ENCODE data around the gene HAX1. TPM values are rescaled to one million over a fixed set of nuclear protein-coding genes. Genes with fewer than 3 reads are reported as not detected.
A peak's percentile ranks its signal among the peaks of the same experiment; 100 is the strongest.
"Not testable (repeated sequence)": the region's sequence is repeated elsewhere in the genome, so short reads cannot be mapped to it uniquely, and the experiment has no call there.

HAX1 gene
- total RNA-seq, 1 donor from 2014 or later, result 184 TPM

DNA sequence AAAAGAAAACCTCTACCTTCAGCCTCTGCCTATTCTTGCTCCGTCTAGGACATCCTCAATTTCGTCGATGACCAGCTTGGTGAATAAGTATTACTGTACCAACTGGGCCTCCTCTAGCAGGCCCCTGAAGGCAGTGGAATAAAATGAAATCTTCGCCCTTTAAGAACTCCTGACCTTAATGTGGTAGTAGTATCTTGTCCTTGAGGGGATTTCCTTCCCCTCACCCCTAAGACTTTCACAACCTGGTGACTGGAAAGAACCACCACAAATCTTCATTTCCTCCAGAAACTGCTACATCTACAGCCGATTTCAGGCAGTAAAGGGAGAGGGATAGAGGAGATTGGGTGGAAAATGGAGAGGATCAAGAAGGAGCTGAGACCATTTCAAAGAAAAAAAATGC, 1.6 kb upstream of the HAX1 start:
- intact Hi-C loops (cut with DNase I), result no loop called here
- ATAC-seq, result no peak

DNA sequence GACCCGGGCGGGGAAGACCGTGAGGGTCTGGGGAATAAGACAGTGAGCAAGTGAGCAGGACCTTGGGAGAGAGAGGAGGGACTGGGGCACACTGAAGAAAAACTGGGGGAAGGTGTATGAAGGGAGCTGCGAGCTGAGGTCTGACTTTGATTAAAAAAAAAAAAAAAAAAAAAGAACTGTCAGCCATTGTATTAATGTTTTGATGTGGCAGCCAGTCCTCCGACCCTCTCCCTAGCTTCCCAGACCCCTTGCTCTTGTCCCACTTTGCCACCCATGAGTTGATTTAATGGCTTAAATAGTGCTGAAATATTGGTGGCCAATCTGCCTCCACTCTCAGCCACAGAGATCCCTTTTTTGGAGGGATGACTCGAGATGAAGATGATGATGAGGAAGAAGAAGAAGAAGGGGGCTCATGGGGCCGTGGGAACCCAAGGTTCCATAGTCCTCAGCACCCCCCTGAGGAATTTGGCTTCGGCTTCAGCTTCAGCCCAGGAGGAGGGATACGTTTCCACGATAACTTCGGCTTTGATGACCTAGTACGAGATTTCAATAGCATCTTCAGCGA, 652 bp downstream of the HAX1 start:
- ATAC-seq (peak; percentile 8), DNase-seq (ENCODE audit: missing footprints) (no peak)
- intact Hi-C loops (cut with DNase I), result loop anchor here (1.0 to 2.0 kb wide), 2 partner anchors 52 to 74 kb away; partner anchors contain the start of gene UBAP2L

More for the DNA sequence above, 1.6 kb upstream of the HAX1 start:
- no peak for DNase-seq (ENCODE audit: missing footprints)

DNA sequence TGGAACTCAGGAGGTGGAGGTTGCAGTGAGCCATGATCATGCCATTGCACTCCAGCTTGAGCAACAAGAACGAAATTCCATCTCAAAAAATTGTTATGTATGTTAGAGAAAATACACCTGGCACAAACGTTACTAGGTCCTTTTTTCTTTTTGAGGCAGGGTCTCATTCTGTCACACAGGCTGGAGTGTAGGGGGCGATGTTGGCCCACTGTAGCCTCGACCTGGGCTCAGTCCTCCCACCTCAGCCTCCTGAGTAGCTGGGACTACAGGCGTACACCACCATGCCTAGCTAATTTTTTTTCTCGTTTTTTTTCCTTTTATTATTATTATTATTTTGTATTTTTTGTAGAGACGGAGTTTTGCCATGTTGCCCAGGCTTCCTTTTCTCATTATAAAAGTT, 4.4 kb downstream of the HAX1 start:
- intact Hi-C loops (cut with DNase I), result no loop called here
- no peak for ATAC-seq
- no peak for DNase-seq (ENCODE audit: missing footprints)

DNA sequence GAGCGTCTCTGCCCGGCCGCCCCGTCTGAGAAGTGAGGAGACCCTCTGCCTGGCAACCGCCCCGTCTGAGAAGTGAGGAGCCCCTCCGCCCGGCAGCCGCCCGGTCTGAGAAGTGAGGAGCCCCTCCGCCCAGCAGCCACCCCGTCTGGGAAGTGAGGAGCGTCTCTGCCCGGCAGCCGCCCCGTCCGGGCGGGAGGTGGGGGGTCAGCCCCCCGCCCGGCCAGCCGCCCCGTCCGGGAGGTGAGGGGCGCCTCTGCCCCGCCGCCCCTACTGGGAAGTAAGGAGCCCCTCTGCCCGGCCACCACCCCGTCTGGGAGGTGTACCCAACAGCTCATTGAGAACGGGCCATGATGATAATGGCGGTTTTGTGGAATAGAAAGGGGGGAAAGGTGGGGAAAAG, 15.2 kb downstream of the HAX1 start:
- DNase-seq (ENCODE audit: missing footprints); intact Hi-C loops (cut with DNase I); ATAC-seq: not testable (repeated sequence)

DNA sequence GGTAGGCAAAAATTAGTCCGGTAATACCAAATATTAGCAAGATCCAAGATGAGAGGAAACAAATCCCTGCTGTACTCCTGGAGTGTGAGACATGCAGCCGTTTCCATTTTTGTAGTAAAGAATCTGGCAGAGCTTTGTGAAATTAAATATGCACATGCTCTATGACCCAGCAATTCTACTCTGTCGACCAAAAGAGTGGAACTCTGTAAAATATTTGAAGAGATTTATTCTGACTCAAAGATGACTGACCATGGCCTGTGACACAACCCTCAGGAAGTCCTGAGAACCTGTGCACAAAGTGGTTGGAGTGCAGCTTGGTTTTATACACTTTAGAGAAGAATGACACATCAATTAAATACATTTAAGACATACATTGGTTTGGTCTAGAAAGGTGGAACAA, 16.2 kb downstream of the HAX1 start:
- ATAC-seq (no peak), DNase-seq (ENCODE audit: missing footprints) (no peak)
- intact Hi-C loops (cut with DNase I), result no loop called here

DNA sequence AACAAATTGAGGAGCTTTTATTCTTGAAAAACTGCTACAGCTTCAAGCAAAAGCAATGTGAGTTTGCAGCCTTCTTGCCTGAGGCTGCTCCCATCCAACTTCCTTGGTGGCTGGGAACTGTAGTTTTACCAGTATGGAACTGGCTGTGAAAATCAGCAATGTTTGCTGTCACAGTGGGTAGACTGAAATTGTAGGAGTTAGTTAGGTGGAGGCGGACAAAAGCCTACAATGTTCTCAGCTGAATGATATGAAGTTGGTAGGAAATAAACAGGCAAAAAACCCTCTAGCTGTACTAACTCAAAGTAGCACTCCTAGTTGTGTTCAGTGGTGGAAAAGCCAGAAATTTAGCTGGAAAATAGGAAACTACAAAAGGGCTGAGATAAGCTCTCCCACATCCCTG, 18.5 kb downstream of the HAX1 start:
- no peak for DNase-seq (ENCODE audit: missing footprints)
- intact Hi-C loops (cut with DNase I), result no loop called here
- no peak for ATAC-seq

DNA sequence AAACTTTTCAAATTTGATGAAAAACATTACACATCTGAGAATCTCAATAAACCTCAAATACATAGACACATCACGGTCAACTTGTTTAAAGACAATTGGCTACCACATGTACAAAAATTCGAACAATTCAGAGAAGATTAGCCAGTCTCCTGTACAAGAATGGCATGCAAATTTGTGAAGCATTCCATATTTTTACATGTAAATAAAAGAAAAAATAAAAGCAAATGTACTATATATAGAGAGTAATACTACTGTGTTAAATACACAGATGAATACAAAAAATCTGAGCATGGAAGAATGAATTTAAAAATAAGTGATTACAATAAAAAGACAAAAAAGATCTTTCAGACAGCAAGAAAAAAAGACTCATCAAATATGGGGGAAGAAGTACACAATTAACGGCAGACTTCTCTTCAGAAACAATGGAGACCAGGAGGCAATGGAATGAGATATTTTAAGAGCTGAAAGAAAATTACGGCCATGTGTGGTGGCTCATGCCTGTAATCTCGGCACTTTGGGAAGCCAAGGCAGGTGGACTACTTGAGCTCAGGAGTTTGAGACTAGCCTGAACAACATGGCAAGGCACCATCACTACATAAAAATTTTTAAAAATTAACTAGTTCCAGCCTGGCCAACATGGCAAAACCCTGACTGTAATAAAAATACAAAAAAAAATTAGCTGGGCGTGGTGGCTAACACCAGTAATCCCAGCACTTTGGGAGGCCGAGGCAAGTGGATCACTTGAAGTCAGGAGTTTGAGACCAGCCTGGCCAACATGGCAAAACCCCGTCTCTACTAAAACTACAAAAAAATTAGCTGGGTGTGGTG, 23.2 kb downstream of the HAX1 start:
- intact Hi-C loops (cut with DNase I), result no loop called here
- no peak for ATAC-seq
- no peak for DNase-seq (ENCODE audit: missing footprints)

DNA sequence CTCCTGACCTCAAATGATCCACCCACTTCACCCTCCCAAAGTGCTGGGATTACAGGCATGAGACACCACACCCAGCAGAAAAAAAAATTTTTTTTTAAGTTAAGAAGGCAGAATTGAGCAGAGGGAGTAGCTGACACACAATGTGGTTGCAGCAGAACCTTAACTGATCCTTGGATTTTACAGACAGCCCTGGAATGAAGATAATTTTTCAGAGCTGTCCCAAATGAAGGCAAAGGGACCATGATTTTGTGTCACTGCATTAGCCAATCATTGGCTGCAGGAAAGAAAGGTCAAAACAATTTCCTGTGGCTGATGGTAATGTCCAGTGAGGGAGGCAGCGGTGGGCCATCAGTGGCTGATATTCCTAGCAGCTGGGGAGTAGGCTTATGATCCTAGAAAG, 29.2 kb downstream of the HAX1 start:
- intact Hi-C loops (cut with DNase I), result no loop called here
- no peak for DNase-seq (ENCODE audit: missing footprints)
- no peak for ATAC-seq

DNA sequence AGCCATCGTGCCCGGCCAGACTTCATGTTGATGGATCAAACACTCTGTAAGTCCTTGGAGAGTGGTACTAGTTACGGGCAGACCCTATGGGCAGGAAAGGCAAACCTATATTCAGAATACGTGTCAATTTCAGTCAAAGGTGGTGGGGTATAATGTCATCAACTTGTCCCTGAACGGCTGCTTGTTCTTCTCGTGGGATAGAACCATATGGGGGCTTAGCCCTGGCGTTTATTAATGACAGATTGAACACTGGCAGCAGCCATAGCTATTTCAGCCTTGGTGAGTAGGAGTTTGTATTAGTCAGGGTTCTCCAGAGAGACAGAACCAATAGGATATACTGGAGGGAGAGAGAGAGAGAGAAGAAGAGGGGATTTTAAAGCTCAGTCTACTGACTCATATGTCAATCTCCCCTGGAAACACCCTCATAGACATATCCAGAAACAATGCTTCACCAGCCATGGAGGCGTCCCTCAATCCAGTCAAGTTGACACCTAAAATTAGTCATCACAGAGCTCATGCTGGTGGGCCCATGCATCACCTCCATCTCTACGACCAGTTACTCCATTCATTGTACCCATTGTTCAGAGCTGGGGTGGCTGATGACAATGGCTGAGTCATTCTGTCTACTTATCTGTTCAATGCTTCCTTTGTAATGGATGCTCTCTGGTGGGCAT, 32.4 kb downstream of the HAX1 start:
- no peak for DNase-seq (ENCODE audit: missing footprints)
- intact Hi-C loops (cut with DNase I), result no loop called here

DNA sequence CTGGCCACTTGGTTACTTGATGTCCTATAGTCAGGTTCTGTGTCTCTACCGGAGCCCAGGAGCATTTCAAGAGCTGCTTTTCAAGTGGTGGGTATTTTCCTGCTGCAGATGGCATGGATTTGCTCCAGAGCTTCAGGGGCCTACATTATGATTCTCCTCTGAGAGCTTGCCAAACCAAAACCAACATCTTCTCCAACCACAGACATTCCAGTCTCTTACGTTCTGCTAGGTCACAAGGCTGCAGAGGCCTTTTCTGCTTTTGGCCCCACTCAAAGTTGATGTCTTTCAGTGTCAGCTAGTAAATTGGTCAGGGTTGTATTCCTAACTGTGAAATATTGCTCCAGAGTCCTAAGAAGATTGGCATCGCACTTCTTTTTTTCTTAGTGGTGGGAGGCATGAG, 33.7 kb downstream of the HAX1 start:
- intact Hi-C loops (cut with DNase I), result no loop called here
- DNase-seq (ENCODE audit: missing footprints) (no peak), ATAC-seq (no peak)

More for the DNA sequence above, 32.4 kb downstream of the HAX1 start:
- ATAC-seq, result no peak

DNA sequence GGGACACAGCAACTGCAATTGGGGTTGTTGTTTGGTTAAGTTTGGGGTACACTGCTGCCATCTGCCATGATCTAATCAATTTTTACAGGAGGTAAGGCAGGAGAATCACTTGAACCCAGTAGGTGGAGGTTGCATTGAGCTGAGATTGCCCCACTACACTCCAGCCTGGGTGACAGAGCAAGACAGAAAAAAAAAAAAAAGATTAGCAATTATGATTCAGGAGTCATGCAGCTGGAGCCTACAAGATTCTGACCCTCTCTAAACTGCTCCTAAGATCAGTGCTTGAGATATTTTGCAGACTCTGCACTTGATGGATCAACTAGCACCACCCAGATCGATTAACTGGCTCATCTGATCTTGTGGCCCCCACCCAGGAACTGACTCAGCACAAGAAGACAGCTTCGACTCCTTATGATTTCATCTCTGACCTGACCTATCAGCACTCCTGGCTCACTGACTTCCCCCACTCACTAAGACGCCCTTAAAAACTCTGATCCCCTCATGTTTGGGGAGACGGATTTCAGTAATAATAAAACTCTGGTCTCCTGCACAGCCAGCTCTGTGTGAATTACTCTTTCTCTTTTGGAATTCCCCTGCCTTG, 35.3 kb downstream of the HAX1 start:
- DNase-seq (ENCODE audit: missing footprints); ATAC-seq; intact Hi-C loops (cut with DNase I): not testable (repeated sequence)

DNA sequence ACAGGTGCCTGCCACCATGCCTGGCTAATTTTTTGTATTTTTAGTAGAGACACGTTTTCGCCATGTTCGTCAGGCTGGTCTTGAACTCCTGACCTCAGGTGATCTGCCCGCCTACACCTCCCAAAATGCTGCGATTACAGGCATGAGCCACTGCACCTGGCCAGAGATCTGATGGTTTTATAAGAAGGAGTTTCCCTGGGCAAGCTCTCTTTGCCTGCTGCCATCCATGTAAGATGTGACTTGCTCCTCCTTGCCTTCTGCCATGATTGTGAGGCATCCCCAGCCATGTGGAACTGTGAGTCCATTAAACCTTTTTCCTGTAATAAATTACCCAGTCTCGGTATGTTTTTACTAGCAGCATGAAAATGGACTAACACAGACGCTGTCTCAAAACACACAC, 36.7 kb downstream of the HAX1 start:
- DNase-seq (ENCODE audit: missing footprints); ATAC-seq; intact Hi-C loops (cut with DNase I): not testable (repeated sequence)

DNA sequence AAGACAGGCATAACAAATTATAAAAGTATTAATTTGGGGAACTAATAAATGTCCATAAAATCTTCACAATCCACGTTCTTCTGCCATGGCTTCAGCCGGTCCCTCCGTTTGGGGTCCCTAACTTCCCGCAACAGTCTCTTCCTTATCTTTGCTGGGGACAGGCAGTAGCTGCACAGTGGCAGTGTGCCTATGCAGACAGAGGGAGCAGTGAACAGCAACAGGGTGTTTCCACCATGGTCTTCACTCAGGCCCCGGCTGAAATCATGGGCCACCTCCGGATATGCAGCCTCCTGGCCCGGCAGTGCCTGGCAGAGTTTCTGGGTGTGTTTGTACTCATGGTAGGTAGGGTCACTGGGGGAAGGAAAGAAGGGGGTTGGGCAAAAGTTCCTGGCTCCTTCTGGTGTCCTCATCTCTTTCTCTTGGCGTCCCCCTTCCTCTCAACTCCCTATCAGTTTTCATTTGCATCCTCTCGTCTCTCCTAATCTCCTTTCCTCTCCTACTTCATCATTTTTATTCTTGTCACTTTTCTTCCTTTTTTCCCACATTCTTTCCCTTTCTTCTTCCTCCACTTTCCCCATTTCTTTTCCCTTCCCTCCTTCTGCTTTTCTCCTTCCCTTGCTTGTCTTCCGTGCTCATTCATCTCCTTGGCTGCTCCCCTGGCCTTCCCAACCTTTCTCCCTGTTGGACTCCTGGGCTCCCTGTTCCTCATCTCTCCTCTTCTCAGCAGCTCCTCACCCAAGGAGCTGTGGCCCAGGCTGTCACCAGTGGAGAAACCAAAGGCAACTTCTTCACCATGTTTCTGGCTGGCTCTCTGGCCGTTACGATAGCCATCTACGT, 40.0 kb downstream of the HAX1 start:
- ATAC-seq; DNase-seq (ENCODE audit: missing footprints); intact Hi-C loops (cut with DNase I): not testable (repeated sequence)

DNA sequence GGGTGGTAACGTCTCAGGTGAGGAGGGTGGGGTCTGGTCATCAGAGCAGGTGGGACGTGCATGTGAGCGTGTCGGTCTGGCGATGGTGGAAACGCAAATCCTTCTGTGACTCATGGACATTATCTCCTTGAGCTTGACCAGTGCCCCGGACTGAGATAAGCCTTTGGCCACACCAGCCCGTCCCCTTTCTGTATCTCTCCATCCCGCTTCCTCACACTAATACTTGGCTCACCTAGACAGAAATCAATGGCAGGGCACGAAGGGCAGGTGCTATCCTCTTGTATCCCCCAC, 40.6 kb downstream of the HAX1 start:
- intact Hi-C loops (cut with DNase I), result no loop called here
- ATAC-seq (no peak), DNase-seq (ENCODE audit: missing footprints) (no peak)

DNA sequence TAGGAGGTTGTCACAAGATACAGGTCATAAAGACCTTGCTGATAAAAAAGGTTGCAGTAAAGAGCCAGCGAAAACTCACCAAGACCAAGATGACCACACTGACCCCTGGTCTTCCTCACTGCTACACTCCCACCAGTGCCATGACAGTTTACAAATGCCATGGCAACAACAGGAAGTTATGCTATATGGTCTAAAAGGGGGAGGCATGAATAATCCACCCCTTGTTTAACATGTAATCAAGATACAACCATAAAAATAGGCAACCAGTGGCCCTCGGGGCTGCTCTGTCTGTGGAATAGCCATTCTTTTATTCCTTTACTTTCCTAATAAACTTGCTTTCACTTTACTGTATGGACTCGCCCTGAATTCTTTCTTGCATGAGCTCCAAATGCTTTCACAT, 41.8 kb downstream of the HAX1 start:
- ATAC-seq; DNase-seq (ENCODE audit: missing footprints); intact Hi-C loops (cut with DNase I): not testable (repeated sequence)

DNA sequence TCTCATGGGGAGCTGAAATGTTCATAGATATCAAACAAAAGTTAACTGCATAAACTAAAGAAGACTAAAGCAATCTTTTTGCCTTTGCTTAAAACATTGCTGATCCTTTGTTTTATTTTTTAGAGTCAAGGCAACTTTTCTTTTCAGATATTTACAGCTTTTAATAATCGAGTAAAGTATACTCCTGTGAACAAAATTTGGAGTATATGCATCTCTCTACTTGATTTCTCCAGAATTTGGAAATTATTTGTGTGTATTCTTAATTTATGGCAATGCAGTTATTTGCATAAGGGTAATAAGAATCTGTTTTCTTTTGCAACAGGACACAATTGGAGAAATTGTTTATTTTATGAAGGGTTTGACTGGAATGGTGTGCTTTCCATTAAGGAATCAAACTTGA, 44.3 kb downstream of the HAX1 start:
- intact Hi-C loops (cut with DNase I), result no loop called here
- DNase-seq (ENCODE audit: missing footprints) (no peak), ATAC-seq (no peak)

DNA sequence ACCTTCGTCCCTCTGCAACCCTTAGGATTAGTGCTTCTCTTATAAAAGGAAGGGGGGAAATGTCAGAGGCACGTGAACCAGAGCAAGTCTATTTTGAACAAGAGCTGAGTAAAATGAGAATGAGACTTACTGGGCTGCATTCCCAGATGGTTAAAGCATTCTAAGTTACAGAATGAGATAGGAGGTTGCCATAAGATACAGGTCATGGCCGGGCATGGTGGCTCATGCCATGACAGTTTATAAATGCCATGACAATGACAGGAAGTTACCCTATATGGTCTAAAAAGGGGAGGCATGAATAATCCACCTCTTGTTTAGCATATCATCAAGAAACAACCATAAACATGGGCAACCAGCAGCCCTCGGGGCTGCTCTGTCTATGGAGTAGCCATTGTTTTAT, 46.0 kb downstream of the HAX1 start:
- intact Hi-C loops (cut with DNase I), result no loop called here
- no peak for DNase-seq (ENCODE audit: missing footprints)
- no peak for ATAC-seq

DNA sequence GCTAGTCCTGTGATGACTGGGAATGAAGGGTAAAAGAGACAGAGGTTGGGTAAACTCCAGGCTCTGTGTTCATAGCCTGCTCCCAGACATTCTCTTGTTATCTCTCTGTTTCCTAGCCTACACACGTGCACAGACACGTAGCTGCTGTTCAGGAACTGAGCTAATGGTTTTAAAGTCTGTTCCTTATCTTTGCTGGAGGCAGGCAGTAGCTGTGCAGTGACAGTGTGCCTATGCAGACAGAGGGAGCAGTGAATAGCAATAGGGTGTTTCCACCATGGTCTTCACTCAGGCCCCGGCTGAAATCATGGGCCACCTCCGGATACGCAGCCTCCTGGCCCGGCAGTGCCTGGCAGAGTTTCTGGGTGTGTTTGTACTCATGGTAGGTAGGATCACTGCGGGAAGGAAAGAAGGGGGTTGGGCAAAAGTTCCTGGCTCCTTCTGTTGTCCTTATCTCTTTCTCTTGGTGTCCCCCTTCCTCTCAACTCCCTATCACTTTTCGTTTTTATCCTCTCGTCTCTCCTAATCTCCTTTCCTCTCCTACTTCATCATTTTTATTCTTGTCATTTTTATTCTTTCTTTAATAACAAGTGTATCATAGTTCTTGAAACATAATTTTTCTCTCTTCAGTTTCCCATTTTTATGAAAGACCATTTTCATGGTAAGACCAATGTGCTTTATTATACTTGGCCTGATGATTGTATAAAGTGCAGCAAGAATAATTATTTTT, 48.6 kb downstream of the HAX1 start, which contains the start of gene AQP10:
Gene AQP10 (plus strand): TSS at position 212 of the 727 bp plus-strand sequence. CDS start 63 bp downstream, at position 275.
- DNase-seq (ENCODE audit: missing footprints) (no peak), ATAC-seq (peak; percentile 21)
- intact Hi-C loops (cut with DNase I), result no loop called here
